Measurements from ENCODE around the gene CUEDC2. TPM values are rescaled to one million over a fixed set of nuclear protein-coding genes. Genes with fewer than 3 reads are reported as not detected.

Gene CUEDC2
- total RNA-seq, 1 experiment from 2014 or later: 40.2 TPM

DNA sequence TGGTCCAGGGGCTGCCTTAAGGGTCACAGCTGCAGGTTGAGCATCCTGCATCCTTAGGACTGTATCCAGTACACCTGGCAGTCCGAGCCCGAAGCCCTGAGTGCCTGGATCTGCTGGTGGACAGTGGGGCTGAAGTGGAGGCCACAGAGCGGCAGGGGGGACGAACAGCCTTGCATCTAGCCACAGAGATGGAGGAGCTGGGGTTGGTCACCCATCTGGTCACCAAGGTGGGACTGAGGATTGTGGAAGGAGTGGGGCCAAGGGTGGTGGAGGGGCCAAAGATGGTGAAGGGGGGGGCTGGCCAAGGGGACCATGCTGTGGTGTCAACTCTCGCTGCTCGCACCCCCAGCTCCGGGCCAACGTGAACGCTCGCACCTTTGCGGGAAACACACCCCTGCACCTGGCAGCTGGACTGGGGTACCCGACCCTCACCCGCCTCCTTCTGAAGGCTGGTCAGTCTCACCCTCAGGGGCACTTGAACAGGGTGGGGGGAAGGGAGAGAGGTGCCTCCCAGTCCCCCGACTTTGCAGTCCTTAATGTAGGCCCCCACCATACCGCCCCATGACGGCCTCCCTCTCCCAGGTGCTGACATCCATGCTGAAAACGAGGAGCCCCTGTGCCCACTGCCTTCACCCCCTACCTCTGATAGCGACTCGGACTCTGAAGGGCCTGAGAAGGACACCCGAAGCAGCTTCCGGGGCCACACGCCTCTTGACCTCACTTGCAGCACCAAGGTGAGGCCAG is 31.6 kb downstream of the CUEDC2 start:
- H3K4me3 Mint-ChIP-seq: no peak overlapping the region
- DNase-seq (ENCODE audit: low spot score) (no peak), ATAC-seq (no peak)
- CTCF ChIA-PET: interaction anchor here (1.4 to 9.1 kb wide), 10 partner anchors 11 to 231 kb away, joined by 4 to 115 read pairs (median 14); partner anchors contain the start of genes ACTR1A, CUEDC2 and FBXL15
- no peak overlapping the region for H3K27ac Mint-ChIP-seq
- peaks cover 9% of the 10 kb centered on the region for H3K4me1 Mint-ChIP-seq
- no peaks in the 10 kb centered on the region for H3K9me3 Mint-ChIP-seq
- POLR2A ChIA-PET: interaction anchor here (2.4 kb wide), 1 partner anchor 20 kb away, joined by 11 read pairs; the partner anchor contains the start of gene FBXL15
- TF ChIP-seq EMX1 (CRISPR knock-in tag; IDR thresholded peaks at IDR 0.05): no peak
- TF ChIP-seq JUN (CRISPR knock-in tag; IDR thresholded peaks at IDR 0.05): no peak
- no peak for TF ChIP-seq GTF2I (CRISPR knock-in tag; conservative IDR thresholded peaks at IDR 0.05)
- no peak for TF ChIP-seq TEAD4 (CRISPR knock-in tag; IDR thresholded peaks at IDR 0.05)
- no peak for TF ChIP-seq GABPB1 (CRISPR knock-in tag; IDR thresholded peaks at IDR 0.05)
- TF ChIP-seq, protein P1, sequence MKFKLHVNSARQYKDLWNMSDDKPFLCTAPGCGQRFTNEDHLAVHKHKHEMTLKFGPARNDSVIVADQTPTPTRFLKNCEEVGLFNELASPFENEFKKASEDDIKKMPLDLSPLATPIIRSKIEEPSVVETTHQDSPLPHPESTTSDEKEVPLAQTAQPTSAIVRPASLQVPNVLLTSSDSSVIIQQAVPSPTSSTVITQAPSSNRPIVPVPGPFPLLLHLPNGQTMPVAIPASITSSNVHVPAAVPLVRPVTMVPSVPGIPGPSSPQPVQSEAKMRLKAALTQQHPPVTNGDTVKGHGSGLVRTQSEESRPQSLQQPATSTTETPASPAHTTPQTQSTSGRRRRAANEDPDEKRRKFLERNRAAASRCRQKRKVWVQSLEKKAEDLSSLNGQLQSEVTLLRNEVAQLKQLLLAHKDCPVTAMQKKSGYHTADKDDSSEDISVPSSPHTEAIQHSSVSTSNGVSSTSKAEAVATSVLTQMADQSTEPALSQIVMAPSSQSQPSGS (CRISPR knock-in tag; IDR thresholded peaks at IDR 0.05; ENCODE audit: borderline replicate concordance, low read depth): no peak
- no peak for TF ChIP-seq ESRRA (CRISPR knock-in tag; IDR thresholded peaks at IDR 0.05; ENCODE audit: borderline replicate concordance)
- TF ChIP-seq ZNF396 (CRISPR knock-in tag; IDR thresholded peaks at IDR 0.05; ENCODE audit: borderline replicate concordance): no peak
- TF ChIP-seq ZNF263 (CRISPR knock-in tag; IDR thresholded peaks at IDR 0.05; ENCODE audit: low read depth): no peak
- TF ChIP-seq, protein P2, sequence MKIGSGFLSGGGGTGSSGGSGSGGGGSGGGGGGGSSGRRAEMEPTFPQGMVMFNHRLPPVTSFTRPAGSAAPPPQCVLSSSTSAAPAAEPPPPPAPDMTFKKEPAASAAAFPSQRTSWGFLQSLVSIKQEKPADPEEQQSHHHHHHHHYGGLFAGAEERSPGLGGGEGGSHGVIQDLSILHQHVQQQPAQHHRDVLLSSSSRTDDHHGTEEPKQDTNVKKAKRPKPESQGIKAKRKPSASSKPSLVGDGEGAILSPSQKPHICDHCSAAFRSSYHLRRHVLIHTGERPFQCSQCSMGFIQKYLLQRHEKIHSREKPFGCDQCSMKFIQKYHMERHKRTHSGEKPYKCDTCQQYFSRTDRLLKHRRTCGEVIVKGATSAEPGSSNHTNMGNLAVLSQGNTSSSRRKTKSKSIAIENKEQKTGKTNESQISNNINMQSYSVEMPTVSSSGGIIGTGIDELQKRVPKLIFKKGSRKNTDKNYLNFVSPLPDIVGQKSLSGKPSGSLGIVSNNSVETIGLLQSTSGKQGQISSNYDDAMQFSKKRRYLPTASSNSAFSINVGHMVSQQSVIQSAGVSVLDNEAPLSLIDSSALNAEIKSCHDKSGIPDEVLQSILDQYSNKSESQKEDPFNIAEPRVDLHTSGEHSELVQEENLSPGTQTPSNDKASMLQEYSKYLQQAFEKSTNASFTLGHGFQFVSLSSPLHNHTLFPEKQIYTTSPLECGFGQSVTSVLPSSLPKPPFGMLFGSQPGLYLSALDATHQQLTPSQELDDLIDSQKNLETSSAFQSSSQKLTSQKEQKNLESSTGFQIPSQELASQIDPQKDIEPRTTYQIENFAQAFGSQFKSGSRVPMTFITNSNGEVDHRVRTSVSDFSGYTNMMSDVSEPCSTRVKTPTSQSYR (CRISPR knock-in tag; IDR thresholded peaks at IDR 0.05): no peak
- no peaks in the 10 kb centered on the region; the same call in 1 of the 2 replicates for H3K36me3 Mint-ChIP-seq
- H3K27me3 Mint-ChIP-seq (ENCODE audit: low read depth): peaks cover 15% of the 10 kb centered on the region

DNA sequence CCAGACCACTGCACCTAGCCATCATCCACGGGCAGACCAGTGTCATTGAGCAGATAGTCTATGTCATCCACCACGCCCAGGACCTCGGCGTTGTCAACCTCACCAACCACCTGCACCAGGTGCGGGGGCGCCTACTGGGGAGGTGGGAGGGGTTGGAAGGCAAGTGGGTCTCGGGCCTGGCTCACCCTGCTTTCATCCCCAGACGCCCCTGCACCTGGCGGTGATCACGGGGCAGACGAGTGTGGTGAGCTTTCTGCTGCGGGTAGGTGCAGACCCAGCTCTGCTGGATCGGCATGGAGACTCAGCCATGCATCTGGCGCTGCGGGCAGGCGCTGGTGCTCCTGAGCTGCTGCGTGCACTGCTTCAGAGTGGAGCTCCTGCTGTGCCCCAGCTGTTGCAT is 32.3 kb downstream of the CUEDC2 start:
- Mint-ChIP-seq H3K4me1 (peaks cover 9% of the 10 kb centered on the region), H3K9me3 (no peaks in the 10 kb centered on the region), H3K4me3 (peak overlapping the region; percentile 53), H3K27ac (no peak overlapping the region), H3K27me3 (ENCODE audit: low read depth) (peaks cover 17% of the 10 kb centered on the region), H3K36me3 (no peaks in the 10 kb centered on the region; the same call in 1 of the 2 replicates)
- TF ChIP-seq, protein P3, sequence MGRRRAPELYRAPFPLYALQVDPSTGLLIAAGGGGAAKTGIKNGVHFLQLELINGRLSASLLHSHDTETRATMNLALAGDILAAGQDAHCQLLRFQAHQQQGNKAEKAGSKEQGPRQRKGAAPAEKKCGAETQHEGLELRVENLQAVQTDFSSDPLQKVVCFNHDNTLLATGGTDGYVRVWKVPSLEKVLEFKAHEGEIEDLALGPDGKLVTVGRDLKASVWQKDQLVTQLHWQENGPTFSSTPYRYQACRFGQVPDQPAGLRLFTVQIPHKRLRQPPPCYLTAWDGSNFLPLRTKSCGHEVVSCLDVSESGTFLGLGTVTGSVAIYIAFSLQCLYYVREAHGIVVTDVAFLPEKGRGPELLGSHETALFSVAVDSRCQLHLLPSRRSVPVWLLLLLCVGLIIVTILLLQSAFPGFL (CRISPR knock-in tag; IDR thresholded peaks at IDR 0.05; ENCODE audit: borderline replicate concordance): no peak
- no peak for TF ChIP-seq ZNF263 (CRISPR knock-in tag; IDR thresholded peaks at IDR 0.05; ENCODE audit: low read depth)
- TF ChIP-seq ZNF317 (CRISPR knock-in tag; IDR thresholded peaks at IDR 0.05; ENCODE audit: borderline replicate concordance, low read depth): no peak
- CTCF ChIA-PET: interaction anchor here (1.0 to 9.1 kb wide), 23 partner anchors 10 to 230 kb away, joined by 3 to 115 read pairs (median 8); partner anchors contain the start of genes ACTR1A, C10orf95, CUEDC2 and ELOVL3
- POLR2A ChIA-PET: interaction anchor here (1.0 to 2.4 kb wide), 3 partner anchors 10 to 50 kb away, joined by 3 to 11 read pairs (median 5); partner anchors contain the start of gene FBXL15
- no peak for DNase-seq (ENCODE audit: low spot score)
- ATAC-seq: no peak

DNA sequence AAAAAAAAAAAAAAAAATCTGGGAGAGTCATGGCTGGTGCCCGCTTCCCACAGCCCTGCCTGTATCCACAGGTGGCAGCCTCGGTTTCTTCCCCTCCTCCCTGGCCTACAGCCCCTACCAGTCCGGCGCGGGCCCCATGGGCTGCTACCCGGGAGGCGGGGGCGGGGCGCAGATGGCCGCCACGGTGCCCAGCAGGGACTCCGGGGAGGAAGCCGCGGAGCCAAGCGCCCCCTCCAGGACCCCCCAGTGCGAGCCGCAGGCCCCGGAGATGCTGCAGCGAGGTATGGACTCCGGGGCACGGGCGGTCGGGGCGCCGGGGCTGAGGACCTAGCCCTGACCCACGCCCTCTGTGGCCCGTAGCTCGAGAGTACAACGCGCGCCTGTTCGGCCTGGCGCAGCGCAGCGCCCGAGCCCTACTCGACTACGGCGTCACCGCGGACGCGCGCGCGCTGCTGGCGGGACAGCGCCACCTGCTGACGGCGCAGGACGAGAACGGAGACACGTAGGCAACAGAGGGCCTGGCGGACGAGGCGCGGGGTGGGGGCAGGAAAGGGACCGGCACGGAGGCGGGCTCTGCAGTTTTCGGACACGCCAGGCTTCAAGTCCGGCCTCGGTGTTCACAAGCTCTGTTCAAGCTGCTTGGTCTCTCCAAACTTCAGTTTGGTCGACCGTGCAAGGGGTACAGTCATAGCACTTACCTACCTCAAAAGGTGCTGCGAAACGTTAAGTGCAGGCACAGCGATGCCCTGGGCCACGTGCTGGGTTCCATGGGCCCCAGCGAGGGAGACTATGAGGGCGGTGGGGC is 33.0 kb downstream of the CUEDC2 start:
- peaks cover 23% of the 10 kb centered on the region for H3K27me3 Mint-ChIP-seq (ENCODE audit: low read depth)
- H3K4me1 Mint-ChIP-seq: peaks cover 13% of the 10 kb centered on the region
- peak overlapping the region; percentile 58 for H3K4me3 Mint-ChIP-seq
- H3K9me3 Mint-ChIP-seq: no peaks in the 10 kb centered on the region
- no peaks in the 10 kb centered on the region; the same call in 1 of the 2 replicates for H3K36me3 Mint-ChIP-seq
- no peak overlapping the region for H3K27ac Mint-ChIP-seq
- ChIA-PET POLR2A (interaction anchor here (0.9 to 2.4 kb wide), 4 partner anchors 10 to 51 kb away, joined by 3 to 11 read pairs (median 5); partner anchors contain the start of genes FBXL15 and PSD), CTCF (interaction anchor here (0.5 to 9.1 kb wide), 42 partner anchors 9 to 286 kb away, joined by 3 to 115 read pairs (median 6); partner anchors contain the start of genes ACTR1A, C10orf95, CUEDC2 and ELOVL3)
- ATAC-seq: peak; percentile 67
- peak; percentile 91 for DNase-seq (ENCODE audit: low spot score)
- TF ChIP-seq, protein P4, sequence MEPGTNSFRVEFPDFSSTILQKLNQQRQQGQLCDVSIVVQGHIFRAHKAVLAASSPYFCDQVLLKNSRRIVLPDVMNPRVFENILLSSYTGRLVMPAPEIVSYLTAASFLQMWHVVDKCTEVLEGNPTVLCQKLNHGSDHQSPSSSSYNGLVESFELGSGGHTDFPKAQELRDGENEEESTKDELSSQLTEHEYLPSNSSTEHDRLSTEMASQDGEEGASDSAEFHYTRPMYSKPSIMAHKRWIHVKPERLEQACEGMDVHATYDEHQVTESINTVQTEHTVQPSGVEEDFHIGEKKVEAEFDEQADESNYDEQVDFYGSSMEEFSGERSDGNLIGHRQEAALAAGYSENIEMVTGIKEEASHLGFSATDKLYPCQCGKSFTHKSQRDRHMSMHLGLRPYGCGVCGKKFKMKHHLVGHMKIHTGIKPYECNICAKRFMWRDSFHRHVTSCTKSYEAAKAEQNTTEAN (CRISPR knock-in tag; IDR thresholded peaks at IDR 0.05): no peak
- TF ChIP-seq, protein P5, sequence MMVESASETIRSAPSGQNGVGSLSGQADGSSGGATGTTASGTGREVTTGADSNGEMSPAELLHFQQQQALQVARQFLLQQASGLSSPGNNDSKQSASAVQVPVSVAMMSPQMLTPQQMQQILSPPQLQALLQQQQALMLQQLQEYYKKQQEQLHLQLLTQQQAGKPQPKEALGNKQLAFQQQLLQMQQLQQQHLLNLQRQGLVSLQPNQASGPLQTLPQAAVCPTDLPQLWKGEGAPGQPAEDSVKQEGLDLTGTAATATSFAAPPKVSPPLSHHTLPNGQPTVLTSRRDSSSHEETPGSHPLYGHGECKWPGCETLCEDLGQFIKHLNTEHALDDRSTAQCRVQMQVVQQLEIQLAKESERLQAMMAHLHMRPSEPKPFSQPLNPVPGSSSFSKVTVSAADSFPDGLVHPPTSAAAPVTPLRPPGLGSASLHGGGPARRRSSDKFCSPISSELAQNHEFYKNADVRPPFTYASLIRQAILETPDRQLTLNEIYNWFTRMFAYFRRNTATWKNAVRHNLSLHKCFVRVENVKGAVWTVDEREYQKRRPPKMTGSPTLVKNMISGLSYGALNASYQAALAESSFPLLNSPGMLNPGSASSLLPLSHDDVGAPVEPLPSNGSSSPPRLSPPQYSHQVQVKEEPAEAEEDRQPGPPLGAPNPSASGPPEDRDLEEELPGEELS (CRISPR knock-in tag; IDR thresholded peaks at IDR 0.05): 0 out of 2 replicates have a peak, but pooled peaks have one; percentile 41
- no peak for TF ChIP-seq SMAD4 (CRISPR knock-in tag; IDR thresholded peaks at IDR 0.05)
- TF ChIP-seq, protein P6, sequence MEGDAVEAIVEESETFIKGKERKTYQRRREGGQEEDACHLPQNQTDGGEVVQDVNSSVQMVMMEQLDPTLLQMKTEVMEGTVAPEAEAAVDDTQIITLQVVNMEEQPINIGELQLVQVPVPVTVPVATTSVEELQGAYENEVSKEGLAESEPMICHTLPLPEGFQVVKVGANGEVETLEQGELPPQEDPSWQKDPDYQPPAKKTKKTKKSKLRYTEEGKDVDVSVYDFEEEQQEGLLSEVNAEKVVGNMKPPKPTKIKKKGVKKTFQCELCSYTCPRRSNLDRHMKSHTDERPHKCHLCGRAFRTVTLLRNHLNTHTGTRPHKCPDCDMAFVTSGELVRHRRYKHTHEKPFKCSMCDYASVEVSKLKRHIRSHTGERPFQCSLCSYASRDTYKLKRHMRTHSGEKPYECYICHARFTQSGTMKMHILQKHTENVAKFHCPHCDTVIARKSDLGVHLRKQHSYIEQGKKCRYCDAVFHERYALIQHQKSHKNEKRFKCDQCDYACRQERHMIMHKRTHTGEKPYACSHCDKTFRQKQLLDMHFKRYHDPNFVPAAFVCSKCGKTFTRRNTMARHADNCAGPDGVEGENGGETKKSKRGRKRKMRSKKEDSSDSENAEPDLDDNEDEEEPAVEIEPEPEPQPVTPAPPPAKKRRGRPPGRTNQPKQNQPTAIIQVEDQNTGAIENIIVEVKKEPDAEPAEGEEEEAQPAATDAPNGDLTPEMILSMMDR (IDR thresholded peaks at IDR 0.05): peak; percentile 92
- TF ChIP-seq, protein P7, sequence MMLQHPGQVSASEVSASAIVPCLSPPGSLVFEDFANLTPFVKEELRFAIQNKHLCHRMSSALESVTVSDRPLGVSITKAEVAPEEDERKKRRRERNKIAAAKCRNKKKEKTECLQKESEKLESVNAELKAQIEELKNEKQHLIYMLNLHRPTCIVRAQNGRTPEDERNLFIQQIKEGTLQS (CRISPR knock-in tag; conservative IDR thresholded peaks at IDR 0.05): no peak

Data from WTC11 (cell line).